ENCODE measurements around the gene DAO.
"Not testable (repeated sequence)": the region's sequence is repeated elsewhere in the genome, so short reads cannot be mapped to it uniquely, and the experiment has no call there.

Gene DAO

DNA sequence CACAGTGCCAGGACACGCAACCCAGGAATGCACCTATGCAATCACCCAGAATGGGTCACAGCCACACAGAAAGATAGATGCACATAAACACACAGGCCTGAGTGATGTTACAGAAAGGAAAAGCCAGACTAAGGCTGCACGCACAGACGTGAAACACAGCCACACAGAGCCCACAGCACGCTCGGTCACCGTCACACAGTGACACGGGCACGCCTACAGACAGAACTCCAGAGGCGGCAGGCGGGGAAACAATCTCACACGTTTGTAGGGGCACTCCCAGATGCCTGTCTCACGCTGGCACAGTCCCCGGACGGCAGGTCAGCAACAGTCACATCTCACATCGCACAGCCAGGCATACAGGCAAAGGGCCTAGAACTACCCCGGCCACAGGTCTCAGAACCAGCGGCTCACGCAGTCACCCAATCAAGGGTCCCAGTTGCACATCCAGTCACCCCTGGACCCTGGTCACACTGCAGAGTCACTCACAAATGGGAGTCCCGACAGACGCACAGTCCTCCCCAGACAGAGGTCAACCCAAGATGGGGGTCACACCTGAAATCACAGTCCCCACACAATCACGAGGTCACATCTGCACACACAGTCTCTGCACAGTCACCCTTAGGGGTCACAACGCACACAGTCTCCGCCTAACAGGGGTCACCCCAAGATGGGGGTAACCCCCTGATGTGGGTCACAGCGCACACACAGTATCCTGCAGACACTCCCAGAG, 23.3 kb upstream of the DAO start:
- peak in 1 of 2 experiments; percentile 21 for DNase-seq (ENCODE audit: low read depth in 1 of 2, low spot score in 1 of 2)
- no peak for TF ChIP-seq POLR2AphosphoS5 (IDR thresholded peaks at IDR 0.05; ENCODE audit: low read depth)
- TF ChIP-seq, protein P1, sequence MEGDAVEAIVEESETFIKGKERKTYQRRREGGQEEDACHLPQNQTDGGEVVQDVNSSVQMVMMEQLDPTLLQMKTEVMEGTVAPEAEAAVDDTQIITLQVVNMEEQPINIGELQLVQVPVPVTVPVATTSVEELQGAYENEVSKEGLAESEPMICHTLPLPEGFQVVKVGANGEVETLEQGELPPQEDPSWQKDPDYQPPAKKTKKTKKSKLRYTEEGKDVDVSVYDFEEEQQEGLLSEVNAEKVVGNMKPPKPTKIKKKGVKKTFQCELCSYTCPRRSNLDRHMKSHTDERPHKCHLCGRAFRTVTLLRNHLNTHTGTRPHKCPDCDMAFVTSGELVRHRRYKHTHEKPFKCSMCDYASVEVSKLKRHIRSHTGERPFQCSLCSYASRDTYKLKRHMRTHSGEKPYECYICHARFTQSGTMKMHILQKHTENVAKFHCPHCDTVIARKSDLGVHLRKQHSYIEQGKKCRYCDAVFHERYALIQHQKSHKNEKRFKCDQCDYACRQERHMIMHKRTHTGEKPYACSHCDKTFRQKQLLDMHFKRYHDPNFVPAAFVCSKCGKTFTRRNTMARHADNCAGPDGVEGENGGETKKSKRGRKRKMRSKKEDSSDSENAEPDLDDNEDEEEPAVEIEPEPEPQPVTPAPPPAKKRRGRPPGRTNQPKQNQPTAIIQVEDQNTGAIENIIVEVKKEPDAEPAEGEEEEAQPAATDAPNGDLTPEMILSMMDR (IDR thresholded peaks at IDR 0.05; ENCODE audit: insufficient read depth, low read length), result no peak
- no peak for TF ChIP-seq SPI1 (IDR thresholded peaks at IDR 0.05; ENCODE audit: borderline replicate concordance, low read depth)
- no peak for TF ChIP-seq GABPA (IDR thresholded peaks at IDR 0.05; ENCODE audit: low read depth)
- TF ChIP-seq, protein P2, sequence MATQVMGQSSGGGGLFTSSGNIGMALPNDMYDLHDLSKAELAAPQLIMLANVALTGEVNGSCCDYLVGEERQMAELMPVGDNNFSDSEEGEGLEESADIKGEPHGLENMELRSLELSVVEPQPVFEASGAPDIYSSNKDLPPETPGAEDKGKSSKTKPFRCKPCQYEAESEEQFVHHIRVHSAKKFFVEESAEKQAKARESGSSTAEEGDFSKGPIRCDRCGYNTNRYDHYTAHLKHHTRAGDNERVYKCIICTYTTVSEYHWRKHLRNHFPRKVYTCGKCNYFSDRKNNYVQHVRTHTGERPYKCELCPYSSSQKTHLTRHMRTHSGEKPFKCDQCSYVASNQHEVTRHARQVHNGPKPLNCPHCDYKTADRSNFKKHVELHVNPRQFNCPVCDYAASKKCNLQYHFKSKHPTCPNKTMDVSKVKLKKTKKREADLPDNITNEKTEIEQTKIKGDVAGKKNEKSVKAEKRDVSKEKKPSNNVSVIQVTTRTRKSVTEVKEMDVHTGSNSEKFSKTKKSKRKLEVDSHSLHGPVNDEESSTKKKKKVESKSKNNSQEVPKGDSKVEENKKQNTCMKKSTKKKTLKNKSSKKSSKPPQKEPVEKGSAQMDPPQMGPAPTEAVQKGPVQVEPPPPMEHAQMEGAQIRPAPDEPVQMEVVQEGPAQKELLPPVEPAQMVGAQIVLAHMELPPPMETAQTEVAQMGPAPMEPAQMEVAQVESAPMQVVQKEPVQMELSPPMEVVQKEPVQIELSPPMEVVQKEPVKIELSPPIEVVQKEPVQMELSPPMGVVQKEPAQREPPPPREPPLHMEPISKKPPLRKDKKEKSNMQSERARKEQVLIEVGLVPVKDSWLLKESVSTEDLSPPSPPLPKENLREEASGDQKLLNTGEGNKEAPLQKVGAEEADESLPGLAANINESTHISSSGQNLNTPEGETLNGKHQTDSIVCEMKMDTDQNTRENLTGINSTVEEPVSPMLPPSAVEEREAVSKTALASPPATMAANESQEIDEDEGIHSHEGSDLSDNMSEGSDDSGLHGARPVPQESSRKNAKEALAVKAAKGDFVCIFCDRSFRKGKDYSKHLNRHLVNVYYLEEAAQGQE (IDR thresholded peaks at IDR 0.05; ENCODE audit: insufficient replicate concordance, low read depth), result no peak
- H3K27ac ChIP-seq (replicated peaks), result peak overlapping the region; percentile 49
- peak overlapping the region; percentile 78 for H3K4me3 ChIP-seq (replicated peaks; ENCODE audit: insufficient read depth, low read length)
- H3K27me3 ChIP-seq (ENCODE audit: insufficient read depth, poor library complexity, severe bottlenecking), result no peaks in the 10 kb centered on the region

DNA sequence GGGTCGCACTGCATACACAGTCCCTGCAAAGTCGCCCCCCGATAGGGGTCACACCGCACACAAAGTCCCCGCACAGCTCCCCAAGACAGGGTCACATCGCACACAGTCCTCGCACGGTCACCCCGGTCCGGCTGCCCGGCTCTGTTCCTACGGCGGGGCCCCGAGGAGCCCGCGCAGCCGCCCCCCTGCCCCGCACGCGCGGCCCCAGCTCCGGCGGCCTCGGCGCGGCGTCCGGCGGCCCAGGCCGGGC, 22.8 kb upstream of the DAO start:
- TF ChIP-seq SPI1 (IDR thresholded peaks at IDR 0.05; ENCODE audit: borderline replicate concordance, low read depth) (no peak), POLR2AphosphoS5 (IDR thresholded peaks at IDR 0.05; ENCODE audit: low read depth) (no peak), GABPA (IDR thresholded peaks at IDR 0.05; ENCODE audit: low read depth) (no peak)
- TF ChIP-seq, protein P2 (IDR thresholded peaks at IDR 0.05; ENCODE audit: insufficient replicate concordance, low read depth), result no peak
- TF ChIP-seq, protein P1 (IDR thresholded peaks at IDR 0.05; ENCODE audit: insufficient read depth, low read length), result no peak
- Histone ChIP-seq H3K4me3 (replicated peaks; ENCODE audit: insufficient read depth, low read length) (peak overlapping the region; percentile 78), H3K27ac (replicated peaks) (peak overlapping the region; percentile 49), H3K27me3 (ENCODE audit: insufficient read depth, poor library complexity, severe bottlenecking) (no peaks in the 10 kb centered on the region)
- no peak for DNase-seq (ENCODE audit: low read depth in 1 of 2, low spot score in 1 of 2)

DNA sequence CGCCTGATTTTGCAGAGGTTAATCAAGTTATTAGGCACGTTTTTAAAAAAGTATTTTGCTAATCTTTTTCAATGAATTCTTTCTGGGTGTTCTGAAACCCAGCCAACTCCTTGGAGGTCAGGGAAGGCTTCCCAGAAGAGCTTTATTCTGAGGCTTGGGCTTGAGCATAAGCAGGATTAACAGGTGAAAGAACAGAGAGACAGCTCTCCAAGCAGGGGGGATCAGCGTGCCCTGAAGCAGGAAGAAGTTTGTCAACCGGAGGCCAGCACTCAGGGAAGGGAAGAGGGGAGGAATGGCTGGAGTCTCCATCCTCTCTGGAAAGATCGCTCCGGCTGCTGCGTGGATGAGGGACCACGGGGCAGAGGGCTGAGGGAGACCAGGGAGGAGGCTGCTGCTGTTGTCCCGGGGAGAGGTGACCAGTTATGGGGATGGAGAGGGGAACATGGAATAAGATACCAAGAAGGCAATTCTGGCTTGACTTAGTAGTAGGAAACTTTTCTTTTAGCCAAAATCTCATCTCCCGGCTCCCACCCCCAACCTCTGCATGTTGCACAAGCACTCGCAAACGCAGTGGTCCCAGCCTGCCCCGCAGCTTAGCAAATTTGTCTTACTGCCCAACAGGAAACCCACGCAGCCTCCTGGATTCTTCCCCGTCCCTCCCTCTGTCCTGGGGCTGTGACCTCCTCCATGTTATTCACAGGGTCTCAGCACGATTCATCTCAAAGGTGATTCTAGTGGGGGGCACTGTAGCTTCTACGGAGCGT, 21.4 kb upstream of the DAO start:
- Histone ChIP-seq H3K27ac (replicated peaks) (peak overlapping the region; percentile 65; the same call in 1 of the 2 replicates), H3K27me3 (ENCODE audit: insufficient read depth, poor library complexity, severe bottlenecking) (no peaks in the 10 kb centered on the region), H3K4me3 (replicated peaks; ENCODE audit: insufficient read depth, low read length) (0 out of 2 replicates have a peak overlapping the region, but pooled peaks have one; percentile 39)
- no peak for DNase-seq (ENCODE audit: low read depth in 1 of 2, low spot score in 1 of 2)
- TF ChIP-seq GABPA (IDR thresholded peaks at IDR 0.05; ENCODE audit: low read depth), result no peak

DNA sequence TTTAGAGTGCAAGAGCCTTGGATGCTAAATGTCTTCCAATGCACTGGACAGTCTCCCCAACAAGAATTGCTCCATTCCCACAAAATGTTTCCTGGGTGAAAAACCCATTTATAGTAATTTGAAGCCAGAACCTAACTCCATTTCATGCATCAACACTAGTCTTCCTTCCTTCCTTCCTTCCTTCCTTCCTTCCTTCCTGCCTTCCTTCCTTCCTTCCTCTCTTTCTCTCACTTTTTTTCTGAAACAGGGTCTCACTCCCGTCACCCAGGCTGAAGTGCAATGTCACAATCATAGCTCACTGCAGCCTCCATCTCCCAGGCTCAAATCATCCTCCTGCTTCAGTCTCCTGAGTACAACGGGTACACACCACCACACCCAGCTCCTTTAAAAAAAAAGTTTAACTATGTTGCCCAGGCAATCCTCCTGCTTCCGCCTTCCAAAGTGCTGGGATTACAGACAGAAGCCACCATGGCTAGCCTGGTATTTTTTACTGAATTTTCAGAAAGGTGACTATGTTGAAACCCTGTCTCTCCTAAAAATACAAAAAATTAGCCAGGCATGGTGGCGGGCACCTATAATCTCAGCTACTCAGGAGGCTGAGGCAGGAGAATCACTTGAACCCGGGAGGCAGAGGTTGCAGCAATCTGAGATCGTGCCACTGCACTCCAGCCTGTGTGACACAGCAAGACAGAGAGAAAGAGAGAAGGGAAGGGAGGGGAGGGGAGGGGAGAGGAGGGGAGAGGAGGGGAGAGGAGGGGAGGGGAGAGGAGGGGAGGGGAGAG, 20.6 kb upstream of the DAO start:
- not testable (repeated sequence) for DNase-seq (ENCODE audit: low read depth in 1 of 2, low spot score in 1 of 2); H3K27ac ChIP-seq (replicated peaks); H3K27me3 ChIP-seq (ENCODE audit: insufficient read depth, poor library complexity, severe bottlenecking); H3K4me3 ChIP-seq (replicated peaks; ENCODE audit: insufficient read depth, low read length)

Data from HL-60 (cell line).